Mucosa of rectum (tissue), 2 donors: ENCODE data around the gene GSDMA.

Source experiments
- H3K27ac ChIP-seq, 2 donors: one replicate each; pipeline ENCODE4 v1.7.0; 2013; ENCODE audit warnings: inconsistent platforms in 2 of 2, low read depth in 2 of 2, low read length in 2 of 2
- H3K27me3 ChIP-seq, 2 donors: one replicate each; pipeline ENCODE4 v1.7.0; 2013; ENCODE audit warnings: low read length in 2 of 2; ENCODE audit not compliant: control insufficient read depth in 2 of 2, insufficient read depth in 2 of 2
- H3K36me3 ChIP-seq, 2 donors: one replicate each; pipeline ENCODE4 v1.7.0; 2013; ENCODE audit warnings: low read length in 2 of 2; ENCODE audit not compliant: control insufficient read depth in 2 of 2, insufficient read depth in 2 of 2
- H3K4me1 ChIP-seq, 2 donors: one replicate each; pipeline ENCODE4 v1.7.0; 2013; ENCODE audit warnings: low read length in 2 of 2, mild to moderate bottlenecking in 1 of 2; ENCODE audit not compliant: control insufficient read depth in 2 of 2, insufficient read depth in 2 of 2
- H3K4me3 ChIP-seq, 2 donors: one replicate each; pipeline ENCODE4 v1.7.0; 2013; ENCODE audit warnings: low read length in 2 of 2
- H3K9ac ChIP-seq, 2 donors: one replicate each; pipeline ENCODE4 v1.7.0; 2013; ENCODE audit warnings: low read length in 2 of 2, low read depth in 1 of 2, mild to moderate bottlenecking in 1 of 2
- H3K9me3 ChIP-seq, 2 donors: one replicate each; pipeline ENCODE4 v1.7.0; 2013; ENCODE audit warnings: low read length in 2 of 2; ENCODE audit not compliant: control insufficient read depth in 2 of 2
- donor health status: healthy.
- donor health status: Normal muscosa, but diverticular disease.

Gene GSDMA

DNA sequence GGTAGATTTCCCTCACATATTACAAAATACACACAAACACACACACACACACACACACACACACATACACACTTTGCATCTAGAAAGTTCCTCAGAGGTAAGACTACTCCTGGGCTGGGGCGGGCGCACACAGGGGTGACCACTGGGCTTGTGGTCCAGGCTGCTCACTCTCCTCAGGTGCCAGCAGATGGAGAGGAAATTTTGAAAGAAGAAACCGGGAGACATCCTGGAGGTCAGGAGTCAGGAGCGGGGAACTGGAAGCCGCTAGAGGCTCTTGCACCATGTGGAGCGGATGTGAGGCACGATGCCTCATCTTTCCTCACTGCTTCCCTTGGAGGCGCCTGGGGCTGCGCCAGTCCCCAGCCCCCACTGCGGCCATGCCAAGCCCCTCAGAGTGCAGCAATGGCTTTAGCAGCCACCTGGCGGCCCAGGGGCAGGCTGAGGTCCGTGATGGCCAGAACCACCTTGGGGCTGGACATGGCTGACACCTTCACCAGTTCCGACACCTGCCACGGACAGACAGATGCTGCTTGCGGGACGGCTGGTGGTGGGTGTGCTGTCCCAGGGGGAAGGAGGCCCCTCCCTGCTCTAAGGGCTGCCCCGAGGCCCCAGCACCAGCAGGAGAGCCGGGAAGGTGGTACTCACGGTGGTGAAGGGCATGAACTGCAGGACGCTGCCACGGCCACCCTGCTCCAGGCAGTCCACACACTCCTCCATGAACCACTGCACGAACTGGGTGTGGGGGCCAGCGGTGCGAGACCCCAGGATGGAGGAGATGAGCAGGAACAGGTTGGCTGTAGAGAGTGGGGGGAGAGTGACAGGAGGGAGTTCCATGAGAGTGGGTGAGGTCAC is 56.6 kb downstream of the GSDMA start:
- H3K9ac ChIP-seq: no peak overlapping the region
- no peaks in the 10 kb centered on the region for H3K27me3 ChIP-seq
- no peak overlapping the region for H3K4me3 ChIP-seq
- peaks cover 34 to 37% of the 10 kb centered on the region in 2 donors for H3K4me1 ChIP-seq
- H3K27ac ChIP-seq: no peak overlapping the region
- no peaks in the 10 kb centered on the region for H3K9me3 ChIP-seq
- peaks cover 25 to 32% of the 10 kb centered on the region in 2 donors for H3K36me3 ChIP-seq

DNA sequence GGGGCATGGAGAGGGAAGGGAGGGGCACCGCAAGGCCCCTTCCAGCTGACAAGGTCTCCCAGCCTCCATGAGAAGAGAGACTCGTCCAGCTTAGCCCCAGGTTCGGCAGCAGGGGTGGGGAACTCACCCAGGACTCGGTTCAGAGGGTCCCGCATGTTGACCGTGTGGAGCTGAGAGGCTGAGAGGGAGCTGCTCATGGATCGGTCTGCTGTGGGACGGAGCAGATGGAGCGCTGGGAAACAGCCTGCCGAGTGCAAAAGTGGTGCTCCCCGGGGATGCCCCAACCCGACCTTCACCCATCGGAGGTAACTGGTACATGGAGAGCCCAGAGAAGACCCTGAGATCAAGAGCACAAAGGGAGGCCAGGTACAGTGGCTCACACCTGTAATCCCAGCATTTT is 57.3 kb downstream of the GSDMA start:
- Histone ChIP-seq H3K4me1 (peaks cover 27 to 29% of the 10 kb centered on the region in 2 donors), H3K9me3 (no peaks in the 10 kb centered on the region), H3K9ac (no peak overlapping the region), H3K36me3 (peaks cover 25 to 32% of the 10 kb centered on the region in 2 donors), H3K27ac (no peak overlapping the region), H3K27me3 (no peaks in the 10 kb centered on the region), H3K4me3 (no peak overlapping the region)

DNA sequence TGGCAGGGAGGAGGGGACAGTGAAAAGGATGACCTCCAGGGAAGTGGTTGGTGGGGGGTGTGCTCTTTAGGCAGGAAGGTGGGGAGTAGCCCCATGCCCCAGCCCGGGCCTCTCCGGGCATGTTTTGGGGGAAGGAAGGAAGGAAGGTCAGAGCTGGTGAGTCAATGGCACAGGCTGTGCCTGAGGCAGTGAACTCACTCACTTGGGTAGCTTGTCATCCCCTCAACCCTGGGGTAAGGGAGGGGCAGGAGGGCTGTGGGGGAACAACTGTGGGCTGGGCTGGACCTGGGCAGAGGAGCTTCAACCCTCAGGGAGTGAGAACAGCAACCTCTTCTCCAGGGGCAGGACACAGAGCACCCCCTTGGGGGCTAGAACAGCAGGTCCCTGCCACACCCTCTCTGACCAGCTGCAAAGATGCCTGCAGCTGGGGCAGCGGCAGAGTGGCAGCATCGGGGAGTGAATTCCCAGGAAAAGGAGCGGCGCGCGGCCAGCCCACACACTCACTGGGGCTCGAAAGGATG is 58.7 kb downstream of the GSDMA start:
- H3K27ac ChIP-seq: no peak overlapping the region
- H3K9me3 ChIP-seq: no peaks in the 10 kb centered on the region
- H3K4me3 ChIP-seq: no peak overlapping the region
- H3K27me3 ChIP-seq: no peaks in the 10 kb centered on the region
- H3K36me3 ChIP-seq: peaks cover 33 to 44% of the 10 kb centered on the region in 2 donors
- H3K9ac ChIP-seq: no peak overlapping the region
- peaks cover 25 to 30% of the 10 kb centered on the region in 2 donors for H3K4me1 ChIP-seq

DNA sequence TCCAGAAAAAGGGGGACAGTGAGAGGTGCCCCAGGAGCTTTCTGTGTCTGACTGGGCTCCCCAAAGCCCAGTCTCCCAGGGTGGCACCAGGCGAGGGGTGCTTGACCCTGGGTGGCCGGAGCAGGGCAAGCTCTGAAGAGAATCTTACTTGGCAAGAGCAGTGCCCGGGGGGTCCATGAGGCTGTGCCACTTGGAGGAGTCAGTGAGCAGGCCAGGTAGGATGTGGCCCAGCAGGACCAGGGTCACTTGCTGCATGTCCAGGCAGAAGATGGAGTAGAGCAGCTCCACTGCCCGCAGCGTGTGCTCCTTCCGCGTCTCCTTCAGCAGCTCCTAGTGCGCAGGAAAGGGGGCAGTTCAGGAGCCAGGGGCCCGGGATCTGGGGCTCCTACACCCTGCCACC is 59.7 kb downstream of the GSDMA start:
- no peaks in the 10 kb centered on the region for H3K27me3 ChIP-seq
- H3K36me3 ChIP-seq: peaks cover 34 to 46% of the 10 kb centered on the region in 2 donors
- H3K4me1 ChIP-seq: peaks cover 25 to 34% of the 10 kb centered on the region in 2 donors
- H3K4me3 ChIP-seq: no peak overlapping the region
- H3K9ac ChIP-seq: no peak overlapping the region
- H3K9me3 ChIP-seq: no peaks in the 10 kb centered on the region
- peak overlapping the region; percentile 67 to 79 for H3K27ac ChIP-seq

DNA sequence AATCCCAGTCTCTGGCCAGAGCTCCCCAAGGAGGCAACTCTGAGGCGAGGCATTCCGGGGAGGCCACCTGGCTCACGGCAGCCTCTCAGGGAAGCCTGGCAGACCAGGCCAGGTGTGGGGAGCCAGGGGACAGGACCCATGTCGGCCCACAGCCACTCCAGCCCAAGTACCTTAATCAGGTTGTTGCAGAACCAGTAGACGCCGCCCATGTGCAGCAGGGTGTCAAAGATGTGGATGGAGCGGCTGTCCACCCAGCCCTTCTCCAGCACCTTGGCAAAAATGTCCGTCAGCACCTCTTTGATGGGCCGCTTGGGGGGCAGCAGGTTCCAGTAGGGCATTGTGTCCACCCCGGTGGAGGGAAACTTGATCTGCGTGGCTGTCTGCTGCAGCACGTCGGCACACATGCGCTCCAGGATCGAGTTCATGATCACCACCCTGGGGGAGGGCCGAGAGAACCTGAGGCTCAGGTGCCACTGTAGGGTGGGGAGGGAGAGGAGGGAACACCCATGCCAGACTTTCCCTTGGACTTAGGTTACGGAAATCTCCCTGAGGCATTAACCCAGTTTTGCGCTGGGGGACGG is 60.2 kb downstream of the GSDMA start:
- H3K27ac ChIP-seq: peak overlapping the region; percentile 67 to 79
- H3K27me3 ChIP-seq: no peaks in the 10 kb centered on the region
- H3K9me3 ChIP-seq: no peaks in the 10 kb centered on the region
- H3K4me3 ChIP-seq: no peak overlapping the region
- peak overlapping the region; percentile 32 to 45 for H3K9ac ChIP-seq
- H3K36me3 ChIP-seq: peaks cover 34 to 50% of the 10 kb centered on the region in 2 donors
- H3K4me1 ChIP-seq: peaks cover 24 to 34% of the 10 kb centered on the region in 2 donors

DNA sequence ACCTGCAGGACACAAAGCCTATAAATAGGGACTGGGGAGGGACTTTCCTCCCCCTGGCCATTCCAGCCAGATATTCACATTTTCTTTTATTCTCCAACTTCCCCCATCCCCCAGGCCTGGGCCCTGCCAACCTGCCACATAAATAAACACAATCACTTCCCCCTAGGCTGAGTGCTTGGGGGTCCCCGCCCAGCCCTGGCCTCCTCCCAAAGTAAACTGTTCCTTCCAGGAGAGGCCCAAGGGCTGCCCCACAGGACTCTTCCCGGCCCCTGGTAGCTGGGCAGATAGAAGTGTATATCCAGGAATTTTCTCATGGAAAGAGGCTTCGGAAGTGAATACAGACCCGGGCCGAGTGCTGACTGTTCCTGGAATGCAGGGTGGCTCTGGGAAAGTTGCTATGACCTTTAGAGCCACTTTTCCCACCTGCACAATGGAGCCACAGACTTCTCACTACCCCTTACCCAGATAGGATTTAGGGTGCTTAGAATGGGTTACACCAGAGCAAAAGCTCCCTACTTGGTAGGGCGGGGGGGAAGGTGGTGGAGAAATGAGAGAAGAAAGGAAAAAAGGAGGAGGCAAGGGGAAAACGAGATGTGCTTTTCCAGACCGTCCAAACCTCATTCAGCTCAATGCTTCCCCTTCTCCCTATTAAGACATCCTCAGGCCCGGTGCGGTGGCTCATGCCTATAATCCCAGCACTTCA is 60.9 kb downstream of the GSDMA start:
- Histone ChIP-seq H3K4me1 (peaks cover 22 to 34% of the 10 kb centered on the region in 2 donors), H3K27ac (peak overlapping the region; percentile 67 to 79), H3K36me3 (peaks cover 39 to 54% of the 10 kb centered on the region in 2 donors), H3K9me3 (no peaks in the 10 kb centered on the region), H3K9ac (peak overlapping the region; percentile 32 to 45), H3K4me3 (no peak overlapping the region), H3K27me3 (no peaks in the 10 kb centered on the region)

DNA sequence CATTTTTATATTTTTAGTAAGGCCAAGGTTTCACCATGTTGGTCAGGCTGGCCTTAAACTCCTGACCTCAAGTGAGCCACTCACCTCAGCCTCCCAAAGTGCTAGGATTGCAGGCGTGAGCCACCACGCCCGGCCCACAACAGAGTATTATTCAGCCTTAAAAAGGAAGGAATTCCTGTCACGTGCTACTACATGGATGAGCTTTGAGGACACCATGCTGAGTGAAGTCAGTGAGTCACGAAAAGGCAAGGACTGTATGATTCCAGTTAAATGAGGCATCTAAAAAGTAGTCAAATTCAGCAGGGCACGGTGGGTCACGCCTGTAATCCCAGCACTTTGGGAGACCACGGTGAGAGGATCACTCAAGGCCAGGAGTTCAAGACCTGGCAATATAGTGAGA is 62.1 kb downstream of the GSDMA start:
- Histone ChIP-seq H3K27ac (no peak overlapping the region), H3K27me3 (no peaks in the 10 kb centered on the region), H3K9me3 (no peaks in the 10 kb centered on the region), H3K36me3 (peaks cover 38 to 60% of the 10 kb centered on the region in 2 donors), H3K4me1 (peaks cover 22 to 34% of the 10 kb centered on the region in 2 donors), H3K4me3 (no peak overlapping the region), H3K9ac (no peak overlapping the region)

DNA sequence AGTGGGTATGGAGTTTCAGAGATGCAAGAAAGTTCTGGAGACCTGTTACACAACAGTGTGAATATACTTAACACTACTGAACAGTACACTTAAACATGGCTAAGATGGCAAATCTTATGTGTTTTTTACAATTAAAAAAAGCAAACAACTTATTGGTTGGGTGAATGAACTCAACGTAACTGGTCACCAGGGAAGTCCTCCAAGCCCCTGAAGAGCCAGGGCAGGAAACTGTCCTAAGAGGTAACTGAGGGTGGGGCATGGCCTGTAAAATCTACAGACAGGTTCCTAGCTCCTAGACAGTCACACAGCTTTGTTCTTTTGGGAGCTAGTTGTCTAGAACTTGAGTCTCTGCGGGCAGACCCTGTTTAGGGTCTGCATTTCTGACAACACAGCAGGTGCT is 62.8 kb downstream of the GSDMA start:
- Histone ChIP-seq H3K27ac (no peak overlapping the region), H3K36me3 (peaks cover 36 to 59% of the 10 kb centered on the region in 2 donors)

DNA sequence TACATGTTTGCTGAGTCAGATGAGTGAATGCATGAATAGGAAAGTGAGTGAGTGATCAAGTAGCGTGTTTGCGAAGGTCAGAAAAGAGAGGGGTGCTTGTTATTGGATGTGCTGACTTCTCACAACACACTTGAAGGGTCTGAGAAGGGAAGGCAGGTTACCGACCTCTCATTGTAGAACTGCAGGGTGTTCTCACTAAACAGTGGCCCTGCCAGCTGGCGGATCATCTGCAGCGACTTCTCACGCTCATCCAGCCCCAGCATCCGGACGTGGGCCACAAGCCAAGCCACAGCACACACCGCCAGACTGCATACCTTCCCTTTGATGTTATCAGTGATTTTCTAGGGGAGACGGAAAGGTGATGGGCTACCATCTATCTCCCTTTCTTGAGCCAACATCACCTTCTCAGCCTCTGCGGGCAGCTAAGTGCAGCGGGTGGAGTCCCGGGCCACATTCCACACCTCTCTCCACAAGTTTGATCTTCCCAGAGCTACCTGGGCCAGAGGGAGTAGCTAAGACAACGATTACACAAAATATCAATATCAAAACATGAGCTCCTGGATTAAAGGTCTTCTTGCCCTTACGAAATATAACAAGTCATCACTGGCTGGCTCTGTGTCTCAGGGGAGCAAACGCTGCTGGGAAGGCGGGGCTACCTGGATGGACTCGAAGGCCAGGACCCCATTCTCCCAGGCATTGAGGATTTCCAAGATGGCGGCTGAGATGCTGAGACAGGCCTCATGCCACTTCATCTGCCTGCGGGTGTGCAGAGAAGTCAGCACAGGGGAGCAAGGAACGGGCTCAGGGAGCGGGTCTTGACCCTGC is 63.4 kb downstream of the GSDMA start:
- Histone ChIP-seq H3K4me3 (no peak overlapping the region), H3K4me1 (peaks cover 22 to 33% of the 10 kb centered on the region in 2 donors), H3K27me3 (no peaks in the 10 kb centered on the region), H3K9me3 (no peaks in the 10 kb centered on the region), H3K9ac (no peak overlapping the region), H3K36me3 (peaks cover 41 to 61% of the 10 kb centered on the region in 2 donors), H3K27ac (no peak overlapping the region)

More for the DNA sequence above, 62.8 kb downstream of the GSDMA start:
- no peak overlapping the region for H3K9ac ChIP-seq
- H3K9me3 ChIP-seq: no peaks in the 10 kb centered on the region
- H3K4me3 ChIP-seq: no peak overlapping the region
- H3K27me3 ChIP-seq: no peaks in the 10 kb centered on the region
- peaks cover 22 to 34% of the 10 kb centered on the region in 2 donors for H3K4me1 ChIP-seq
